ENCODE results near the gene CPAMD8. TPM values are rescaled to one million over a fixed set of nuclear protein-coding genes. Genes with fewer than 3 reads are reported as not detected.

Gene CPAMD8
- total and polyA plus RNA-seq, 10 of the 15 experiments (the other 5 are each of a cell fraction or from before 2014, with no cell fraction given) = 0.12 to 0.97 (median 0.25) TPM; not detected in 3

DNA sequence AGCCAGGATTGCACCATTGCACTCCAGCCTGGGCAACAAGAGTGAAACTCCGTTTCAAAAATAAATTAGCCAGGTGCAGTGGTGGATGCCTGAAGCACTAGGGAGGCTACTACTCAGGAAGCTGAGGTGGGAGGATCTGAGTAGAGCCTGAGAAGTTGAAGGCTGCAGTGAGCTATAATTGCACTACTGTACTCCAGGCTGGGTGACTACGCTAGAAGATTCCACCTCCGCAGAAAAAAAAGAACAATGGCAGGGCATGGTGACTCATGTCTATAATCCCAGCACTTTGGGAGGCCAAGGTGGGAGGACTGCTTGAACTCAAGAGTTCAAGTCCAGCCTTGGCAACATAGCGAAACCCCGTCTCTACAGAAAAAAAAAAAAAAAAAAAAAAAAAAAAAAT is 28.1 kb upstream of the CPAMD8 start (continued):
- TF ChIP-seq SREBF1 (IDR thresholded peaks at IDR 0.05; ENCODE audit: low read length) = no peak

DNA sequence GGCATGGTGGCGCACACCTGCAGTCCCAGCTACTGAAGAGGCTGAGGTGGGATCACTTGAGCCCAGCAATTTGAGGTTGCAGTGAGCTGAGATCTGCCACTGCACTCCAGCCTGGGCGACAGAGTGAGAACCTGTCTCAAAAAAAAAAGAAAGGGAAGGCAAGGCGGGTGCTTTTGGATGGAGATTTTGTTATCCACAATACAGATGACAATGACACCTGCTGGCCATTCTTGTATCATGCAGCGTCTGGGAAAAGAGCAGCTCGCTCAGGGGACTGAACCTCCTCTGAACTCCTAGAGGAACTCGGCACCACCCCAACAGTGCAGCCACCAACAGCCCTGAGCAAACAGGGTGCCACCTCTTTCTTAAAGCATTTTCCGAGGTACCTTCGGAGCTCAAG is 25.8 kb upstream of the CPAMD8 start:
- TF ChIP-seq ZZZ3 (IDR thresholded peaks at IDR 0.05; ENCODE audit: control insufficient read depth, insufficient read length, low read depth) = no peak
- no peak for TF ChIP-seq NRF1 (conservative IDR thresholded peaks at IDR 0.05; ENCODE audit: low read depth, low read length)
- TF ChIP-seq, protein P1, sequence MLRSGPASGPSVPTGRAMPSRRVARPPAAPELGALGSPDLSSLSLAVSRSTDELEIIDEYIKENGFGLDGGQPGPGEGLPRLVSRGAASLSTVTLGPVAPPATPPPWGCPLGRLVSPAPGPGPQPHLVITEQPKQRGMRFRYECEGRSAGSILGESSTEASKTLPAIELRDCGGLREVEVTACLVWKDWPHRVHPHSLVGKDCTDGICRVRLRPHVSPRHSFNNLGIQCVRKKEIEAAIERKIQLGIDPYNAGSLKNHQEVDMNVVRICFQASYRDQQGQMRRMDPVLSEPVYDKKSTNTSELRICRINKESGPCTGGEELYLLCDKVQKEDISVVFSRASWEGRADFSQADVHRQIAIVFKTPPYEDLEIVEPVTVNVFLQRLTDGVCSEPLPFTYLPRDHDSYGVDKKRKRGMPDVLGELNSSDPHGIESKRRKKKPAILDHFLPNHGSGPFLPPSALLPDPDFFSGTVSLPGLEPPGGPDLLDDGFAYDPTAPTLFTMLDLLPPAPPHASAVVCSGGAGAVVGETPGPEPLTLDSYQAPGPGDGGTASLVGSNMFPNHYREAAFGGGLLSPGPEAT (IDR thresholded peaks at IDR 0.05; ENCODE audit: low read depth) = no peak
- TF ChIP-seq POLR2AphosphoS2 (IDR thresholded peaks at IDR 0.05; ENCODE audit: low read depth, low read length) = no peak
- no peak for TF ChIP-seq SPI1 (IDR thresholded peaks at IDR 0.05; ENCODE audit: borderline replicate concordance, insufficient read depth, low read depth, low read length)
- TF ChIP-seq EZH2 (IDR thresholded peaks at IDR 0.05; ENCODE audit: borderline replicate concordance, control insufficient read depth, low read depth, low read length) = no peak
- TF ChIP-seq, protein P2, sequence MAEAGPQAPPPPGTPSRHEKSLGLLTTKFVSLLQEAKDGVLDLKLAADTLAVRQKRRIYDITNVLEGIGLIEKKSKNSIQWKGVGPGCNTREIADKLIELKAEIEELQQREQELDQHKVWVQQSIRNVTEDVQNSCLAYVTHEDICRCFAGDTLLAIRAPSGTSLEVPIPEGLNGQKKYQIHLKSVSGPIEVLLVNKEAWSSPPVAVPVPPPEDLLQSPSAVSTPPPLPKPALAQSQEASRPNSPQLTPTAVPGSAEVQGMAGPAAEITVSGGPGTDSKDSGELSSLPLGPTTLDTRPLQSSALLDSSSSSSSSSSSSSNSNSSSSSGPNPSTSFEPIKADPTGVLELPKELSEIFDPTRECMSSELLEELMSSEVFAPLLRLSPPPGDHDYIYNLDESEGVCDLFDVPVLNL (IDR thresholded peaks at IDR 0.05; ENCODE audit: low read depth, low read length) = no peak
- TF ChIP-seq RAD21 (IDR thresholded peaks at IDR 0.05; ENCODE audit: insufficient read depth, low read depth, low read length) = peak; percentile 47
- no peak for TF ChIP-seq SIN3A (IDR thresholded peaks at IDR 0.05; ENCODE audit: low read depth, low read length)
- TF ChIP-seq, protein P3, sequence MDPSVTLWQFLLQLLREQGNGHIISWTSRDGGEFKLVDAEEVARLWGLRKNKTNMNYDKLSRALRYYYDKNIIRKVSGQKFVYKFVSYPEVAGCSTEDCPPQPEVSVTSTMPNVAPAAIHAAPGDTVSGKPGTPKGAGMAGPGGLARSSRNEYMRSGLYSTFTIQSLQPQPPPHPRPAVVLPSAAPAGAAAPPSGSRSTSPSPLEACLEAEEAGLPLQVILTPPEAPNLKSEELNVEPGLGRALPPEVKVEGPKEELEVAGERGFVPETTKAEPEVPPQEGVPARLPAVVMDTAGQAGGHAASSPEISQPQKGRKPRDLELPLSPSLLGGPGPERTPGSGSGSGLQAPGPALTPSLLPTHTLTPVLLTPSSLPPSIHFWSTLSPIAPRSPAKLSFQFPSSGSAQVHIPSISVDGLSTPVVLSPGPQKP (IDR thresholded peaks at IDR 0.05; ENCODE audit: low read depth, low read length) = no peak
- TF ChIP-seq STAT3 (IDR thresholded peaks at IDR 0.05; ENCODE audit: low read depth, low read length) = no peak
- peak; percentile 58 for TF ChIP-seq SMC3 (IDR thresholded peaks at IDR 0.05; ENCODE audit: borderline replicate concordance, low read length)
- TF ChIP-seq, protein P4, sequence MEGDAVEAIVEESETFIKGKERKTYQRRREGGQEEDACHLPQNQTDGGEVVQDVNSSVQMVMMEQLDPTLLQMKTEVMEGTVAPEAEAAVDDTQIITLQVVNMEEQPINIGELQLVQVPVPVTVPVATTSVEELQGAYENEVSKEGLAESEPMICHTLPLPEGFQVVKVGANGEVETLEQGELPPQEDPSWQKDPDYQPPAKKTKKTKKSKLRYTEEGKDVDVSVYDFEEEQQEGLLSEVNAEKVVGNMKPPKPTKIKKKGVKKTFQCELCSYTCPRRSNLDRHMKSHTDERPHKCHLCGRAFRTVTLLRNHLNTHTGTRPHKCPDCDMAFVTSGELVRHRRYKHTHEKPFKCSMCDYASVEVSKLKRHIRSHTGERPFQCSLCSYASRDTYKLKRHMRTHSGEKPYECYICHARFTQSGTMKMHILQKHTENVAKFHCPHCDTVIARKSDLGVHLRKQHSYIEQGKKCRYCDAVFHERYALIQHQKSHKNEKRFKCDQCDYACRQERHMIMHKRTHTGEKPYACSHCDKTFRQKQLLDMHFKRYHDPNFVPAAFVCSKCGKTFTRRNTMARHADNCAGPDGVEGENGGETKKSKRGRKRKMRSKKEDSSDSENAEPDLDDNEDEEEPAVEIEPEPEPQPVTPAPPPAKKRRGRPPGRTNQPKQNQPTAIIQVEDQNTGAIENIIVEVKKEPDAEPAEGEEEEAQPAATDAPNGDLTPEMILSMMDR (IDR thresholded peaks at IDR 0.05 in 2 of 3, conservative IDR thresholded peaks at IDR 0.05 in 1 of 3; ENCODE audit: control insufficient read depth in 2 of 3, extremely low read depth in 1 of 3, insufficient read depth in 1 of 3, low read depth in 3 of 3, low read length in 3 of 3) = peak; percentile 40 to 52 (median 40); a peak in 5 of 6 replicates
- no peak for TF ChIP-seq TAF1 (IDR thresholded peaks at IDR 0.05; ENCODE audit: borderline replicate concordance, low read depth, low read length)
- Histone ChIP-seq H3K27me3 (replicated peaks in 1 of 2; ENCODE audit: control insufficient read depth in 2 of 2, insufficient read depth in 2 of 2, low read length in 1 of 2) (no peaks in the 10 kb centered on the region), H3K9ac (ENCODE audit: control insufficient read depth, insufficient read depth, low read length) (no peak overlapping the region), H2AFZ (ENCODE audit: control insufficient read depth, low read depth, low read length) (no peak overlapping the region), H3K27ac (ENCODE audit: control insufficient read depth, insufficient read depth) (no peak overlapping the region), H3K79me2 (ENCODE audit: control insufficient read depth, insufficient read depth, low read length) (no peaks in the 10 kb centered on the region), H3K9me3 (replicated peaks; ENCODE audit: control insufficient read depth, insufficient read depth, low read length) (no peaks in the 10 kb centered on the region), H3K36me3 (ENCODE audit: control insufficient read depth in 2 of 2, insufficient read depth in 2 of 2, low read length in 1 of 2) (peaks cover 13 to 24% of the 10 kb centered on the region in 2 experiments; a peak in 3 of 4 replicates), H3K4me2 (ENCODE audit: control insufficient read depth, insufficient read depth) (no peak overlapping the region), H3K4me1 (ENCODE audit: control insufficient read depth, insufficient read depth, low read length) (no peaks in the 10 kb centered on the region), H4K20me1 (ENCODE audit: control insufficient read depth, insufficient read depth) (no peaks in the 10 kb centered on the region), H3K4me3 (no peak overlapping the region)
- RAD21 ChIA-PET (ENCODE audit: unreplicated experiment) = interaction anchor here (1.2 kb wide), 2 partner anchors 273 to 337 kb away, joined by 3 read pairs; no protein-coding TSS in a partner anchor
- no peak for DNase-seq (ENCODE audit: low read depth, low spot score)
- CTCF ChIA-PET = interaction anchor here (0.5 to 2.2 kb wide), 9 partner anchors 216 to 1534 kb away, joined by 3 to 17 read pairs (median 7); partner anchors contain the start of genes ANKLE1 and SIN3B
- SMC1A ChIA-PET (ENCODE audit: uncharacterized antibody, unreplicated experiment) = interaction anchor here (0.6 to 1.5 kb wide), 4 partner anchors 13 to 337 kb away, joined by 3 to 7 read pairs (median 4); partner anchors contain the start of gene NWD1
- no peak for FAIRE-seq
- intact Hi-C loops (cut with micrococcal nuclease; ENCODE audit: unreplicated experiment) = loop anchor here (1.0 to 2.0 kb wide), 3 partner anchors 216 to 338 kb away; no protein-coding TSS in a partner anchor
- peak; percentile 59; the same call in 2 of the 3 replicates for ATAC-seq
- POLR2A ChIA-PET = no interaction called here
- BruUV-seq (replicated peaks) = no TSS peak
- in situ Hi-C loops (cut with MboI) = no loop called here
- WGBS (ENCODE audit: insufficient coverage, insufficient replicate concordance, low lambda C conversion rate, missing lambda C conversion rate) = 77% methylated on average over 7 of the region's 8 CpGs

Measured in GM12878 (cell line).